ENCODE results near the gene GREB1. TPM values are rescaled to one million over a fixed set of nuclear protein-coding genes. Genes with fewer than 3 reads are reported as not detected.

The GREB1 gene
- total RNA-seq, 1 experiment from 2014 or later: 1.3 TPM

DNA sequence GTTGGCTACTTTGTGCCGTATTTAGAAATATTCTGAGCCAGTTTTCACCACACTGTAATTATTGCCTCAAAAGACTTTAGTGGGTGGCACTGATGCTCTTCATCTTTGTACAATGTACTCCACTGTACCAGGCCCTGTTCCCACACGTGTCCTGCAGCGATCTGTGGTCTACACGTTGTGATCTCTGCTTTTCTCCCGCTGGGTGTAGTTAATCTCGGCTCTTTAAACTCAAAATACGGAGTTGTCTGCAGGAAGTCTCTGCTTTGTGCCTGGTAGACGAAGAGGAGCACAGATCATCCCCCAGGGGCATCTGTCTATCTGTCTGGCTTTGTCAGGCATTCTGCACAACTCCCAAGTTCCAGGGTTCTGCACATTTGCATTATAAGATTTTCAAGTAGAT is 12.1 kb upstream of the GREB1 start:
- BruUV-seq (replicated peaks): no TSS peak
- no peaks in the 10 kb centered on the region for H3K9me3 ChIP-seq (ENCODE audit: low read depth, low read length, poor library complexity, severe bottlenecking)
- no peaks in the 10 kb centered on the region for H3K27me3 ChIP-seq (replicated peaks; ENCODE audit: insufficient read depth, low read depth, low read length, poor library complexity)
- H3K4me3 ChIP-seq (ENCODE audit: low read depth, low read length, poor library complexity, severe bottlenecking): no peak overlapping the region
- TF ChIP-seq EZH2 (IDR thresholded peaks at IDR 0.05; ENCODE audit: borderline replicate concordance, low read depth, low read length, poor library complexity, severe bottlenecking): no peak
- TF ChIP-seq, protein P1, sequence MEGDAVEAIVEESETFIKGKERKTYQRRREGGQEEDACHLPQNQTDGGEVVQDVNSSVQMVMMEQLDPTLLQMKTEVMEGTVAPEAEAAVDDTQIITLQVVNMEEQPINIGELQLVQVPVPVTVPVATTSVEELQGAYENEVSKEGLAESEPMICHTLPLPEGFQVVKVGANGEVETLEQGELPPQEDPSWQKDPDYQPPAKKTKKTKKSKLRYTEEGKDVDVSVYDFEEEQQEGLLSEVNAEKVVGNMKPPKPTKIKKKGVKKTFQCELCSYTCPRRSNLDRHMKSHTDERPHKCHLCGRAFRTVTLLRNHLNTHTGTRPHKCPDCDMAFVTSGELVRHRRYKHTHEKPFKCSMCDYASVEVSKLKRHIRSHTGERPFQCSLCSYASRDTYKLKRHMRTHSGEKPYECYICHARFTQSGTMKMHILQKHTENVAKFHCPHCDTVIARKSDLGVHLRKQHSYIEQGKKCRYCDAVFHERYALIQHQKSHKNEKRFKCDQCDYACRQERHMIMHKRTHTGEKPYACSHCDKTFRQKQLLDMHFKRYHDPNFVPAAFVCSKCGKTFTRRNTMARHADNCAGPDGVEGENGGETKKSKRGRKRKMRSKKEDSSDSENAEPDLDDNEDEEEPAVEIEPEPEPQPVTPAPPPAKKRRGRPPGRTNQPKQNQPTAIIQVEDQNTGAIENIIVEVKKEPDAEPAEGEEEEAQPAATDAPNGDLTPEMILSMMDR (conservative IDR thresholded peaks at IDR 0.05; ENCODE audit: low read depth, low read length): no peak
- intact Hi-C loops (cut with micrococcal nuclease; ENCODE audit: unreplicated experiment): no loop called here
- H3K4me1 ChIP-seq (ENCODE audit: insufficient read depth, low read length, poor library complexity, severe bottlenecking): no peaks in the 10 kb centered on the region
- H3K36me3 ChIP-seq (ENCODE audit: insufficient read depth, low read length, poor library complexity, severe bottlenecking): no peaks in the 10 kb centered on the region
- no peak overlapping the region for H3K27ac ChIP-seq (ENCODE audit: low read depth, low read length, poor library complexity, severe bottlenecking)
- POLR2A ChIA-PET (ENCODE audit: low non-redundant PET): no interaction called here
- CTCF ChIA-PET: no interaction called here
- no peak for DNase-seq (ENCODE audit: low spot score)

DNA sequence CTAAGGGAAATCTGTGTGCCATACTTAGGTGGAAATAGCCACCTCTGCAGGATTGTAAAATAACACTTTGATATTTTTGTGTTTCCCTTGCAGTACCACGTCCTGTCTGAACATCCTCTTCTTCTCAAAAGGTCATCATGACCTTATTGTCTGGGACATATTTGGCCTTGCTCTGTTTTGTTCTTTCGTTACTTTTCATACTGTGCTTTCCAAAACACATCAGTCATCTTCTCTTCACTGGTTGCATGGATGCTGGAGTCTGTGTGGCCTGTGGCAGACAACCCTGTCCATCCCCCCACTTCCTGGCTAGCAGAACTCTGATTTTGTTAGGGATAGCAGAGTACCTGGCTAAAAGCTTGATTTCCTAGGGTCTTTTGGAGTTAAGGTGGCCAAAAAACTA is 9.4 kb upstream of the GREB1 start:
- DNase-seq (ENCODE audit: low spot score): no peak
- no peaks in the 10 kb centered on the region for H3K9me3 ChIP-seq (ENCODE audit: low read depth, low read length, poor library complexity, severe bottlenecking)
- no peaks in the 10 kb centered on the region for H3K36me3 ChIP-seq (ENCODE audit: insufficient read depth, low read length, poor library complexity, severe bottlenecking)
- H3K4me3 ChIP-seq (ENCODE audit: low read depth, low read length, poor library complexity, severe bottlenecking): no peak overlapping the region
- no peak overlapping the region for H3K27ac ChIP-seq (ENCODE audit: low read depth, low read length, poor library complexity, severe bottlenecking)
- H3K27me3 ChIP-seq (replicated peaks; ENCODE audit: insufficient read depth, low read depth, low read length, poor library complexity): no peaks in the 10 kb centered on the region
- no TSS peak for BruUV-seq (replicated peaks)
- ChIA-PET CTCF (no interaction called here), POLR2A (ENCODE audit: low non-redundant PET) (no interaction called here)
- TF ChIP-seq EZH2 (IDR thresholded peaks at IDR 0.05; ENCODE audit: borderline replicate concordance, low read depth, low read length, poor library complexity, severe bottlenecking): no peak
- TF ChIP-seq, protein P1 (conservative IDR thresholded peaks at IDR 0.05; ENCODE audit: low read depth, low read length): no peak
- no peaks in the 10 kb centered on the region for H3K4me1 ChIP-seq (ENCODE audit: insufficient read depth, low read length, poor library complexity, severe bottlenecking)
- intact Hi-C loops (cut with micrococcal nuclease; ENCODE audit: unreplicated experiment): no loop called here

DNA sequence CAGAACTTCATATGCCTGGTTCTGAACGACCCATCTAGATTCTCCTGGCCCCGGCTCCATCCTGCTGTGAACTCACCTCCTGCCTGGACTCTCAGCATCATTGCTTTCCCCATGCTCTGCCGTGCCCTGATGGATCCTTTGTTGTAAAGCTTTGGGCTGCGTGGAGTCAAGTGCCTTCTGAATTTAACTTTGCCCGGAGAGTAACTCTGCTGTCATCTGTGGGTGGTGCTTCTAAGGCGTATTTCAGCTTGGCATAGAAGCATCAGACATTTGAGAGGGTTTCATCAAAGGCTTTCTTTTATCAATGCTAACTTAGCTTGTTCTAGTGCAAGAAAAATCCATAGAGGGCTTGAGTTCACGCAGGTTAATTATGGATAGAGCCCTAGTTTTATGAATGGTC is 8.1 kb upstream of the GREB1 start:
- POLR2A ChIA-PET (ENCODE audit: low non-redundant PET): no interaction called here
- intact Hi-C loops (cut with micrococcal nuclease; ENCODE audit: unreplicated experiment): no loop called here
- CTCF ChIA-PET: no interaction called here
- H3K9me3 ChIP-seq (ENCODE audit: low read depth, low read length, poor library complexity, severe bottlenecking): no peaks in the 10 kb centered on the region
- H3K27ac ChIP-seq (ENCODE audit: low read depth, low read length, poor library complexity, severe bottlenecking): no peak overlapping the region
- H3K4me3 ChIP-seq (ENCODE audit: low read depth, low read length, poor library complexity, severe bottlenecking): no peak overlapping the region
- H3K36me3 ChIP-seq (ENCODE audit: insufficient read depth, low read length, poor library complexity, severe bottlenecking): no peaks in the 10 kb centered on the region
- no peaks in the 10 kb centered on the region for H3K27me3 ChIP-seq (replicated peaks; ENCODE audit: insufficient read depth, low read depth, low read length, poor library complexity)
- TF ChIP-seq EZH2 (IDR thresholded peaks at IDR 0.05; ENCODE audit: borderline replicate concordance, low read depth, low read length, poor library complexity, severe bottlenecking): no peak
- TF ChIP-seq, protein P1 (conservative IDR thresholded peaks at IDR 0.05; ENCODE audit: low read depth, low read length): no peak
- H3K4me1 ChIP-seq (ENCODE audit: insufficient read depth, low read length, poor library complexity, severe bottlenecking): no peaks in the 10 kb centered on the region
- BruUV-seq (replicated peaks): no TSS peak
- DNase-seq (ENCODE audit: low spot score): no peak
